ENCODE data around the gene PEX11A.

DNA sequence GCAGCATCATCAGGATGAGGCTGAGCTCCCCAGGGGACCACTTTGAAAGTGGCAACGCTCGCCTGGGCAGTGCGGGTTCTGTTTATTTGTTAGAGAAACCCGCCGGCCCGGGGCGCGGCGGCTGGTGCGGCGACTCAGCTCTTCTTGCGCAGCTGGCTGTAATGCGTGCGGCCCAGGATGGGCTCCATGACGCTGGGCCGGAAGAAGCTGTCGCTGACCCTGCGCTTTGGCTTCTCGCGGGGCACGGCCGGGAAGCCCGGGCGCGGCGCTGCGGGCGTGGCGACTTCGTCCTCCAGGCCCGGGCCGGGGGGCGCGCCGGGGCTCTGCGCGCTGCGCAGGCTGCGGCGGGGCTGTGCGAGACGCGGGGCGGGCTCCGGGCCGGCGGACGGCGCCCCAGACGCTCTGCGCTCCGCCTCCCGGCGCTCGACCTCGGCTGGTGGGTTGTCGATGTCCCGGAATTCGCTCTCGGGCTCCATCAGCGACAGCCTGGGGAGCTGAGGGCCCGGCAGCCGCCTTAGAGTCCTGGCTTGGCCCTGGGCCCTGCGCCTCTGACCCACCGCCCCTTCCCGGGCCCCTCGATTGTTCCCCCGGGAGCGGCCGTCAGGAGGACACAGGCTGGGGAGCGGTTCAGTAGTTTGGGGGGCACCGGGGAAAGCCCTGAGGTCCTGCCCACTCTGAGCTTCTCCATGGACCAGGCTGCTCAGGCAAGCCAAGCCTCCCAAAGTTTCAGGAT lies 24.9 kb downstream of the PEX11A start:
- TF ChIP-seq FOXA1 (IDR thresholded peaks at IDR 0.05) = no peak
- TF ChIP-seq SP1 (IDR thresholded peaks at IDR 0.05) = no peak
- TF ChIP-seq LEF1 (IDR thresholded peaks at IDR 0.05; ENCODE audit: borderline replicate concordance) = no peak
- no peak for TF ChIP-seq NFRKB (IDR thresholded peaks at IDR 0.05)
- no peak for TF ChIP-seq HDGF (IDR thresholded peaks at IDR 0.05; ENCODE audit: borderline replicate concordance)
- no peak for TF ChIP-seq BHLHE40 (IDR thresholded peaks at IDR 0.05; ENCODE audit: borderline replicate concordance)
- no peak for TF ChIP-seq ELF4 (IDR thresholded peaks at IDR 0.05)
- TF ChIP-seq FOXM1 (IDR thresholded peaks at IDR 0.05; ENCODE audit: borderline replicate concordance) = 0 out of 2 replicates have a peak, but pooled peaks have one; percentile 52
- TF ChIP-seq SUZ12 (IDR thresholded peaks at IDR 0.05) = no peak
- no peak for TF ChIP-seq CTBP1 (IDR thresholded peaks at IDR 0.05; ENCODE audit: borderline replicate concordance)
